ENCODE data around the gene TMEM40.

- TF ChIP-seq GATA2 (IDR thresholded peaks at IDR 0.05; ENCODE audit: low read depth, low read length) = no peak
- TF ChIP-seq GATA3 (IDR thresholded peaks at IDR 0.05; ENCODE audit: low read depth, low read length) = no peak
These were observed 14.1 kb upstream of the TMEM40 start for GRCh38 chr3:12773030-12773709.
